Dermis microvascular lymphatic vessel endothelial cell (primary cell): ENCODE results near the gene C10orf62. TPM values are rescaled to one million over a fixed set of nuclear protein-coding genes. Genes with fewer than 3 reads are reported as not detected.
"Not testable (repeated sequence)": the region's sequence is repeated elsewhere in the genome, so short reads cannot be mapped to it uniquely, and the experiment has no call there.

ENCODE experiments used
- DNase-seq, 2 donors: peaks; one replicate each; pipeline versions ENCODE4 v3.0.0 to v3.0.0-alpha.2; 2010; ENCODE audit warnings: low read depth in 2 of 2
- total RNA-seq: library from RNA; depleted of rRNA; stranded (reverse); fragments of >200 nt; gene quantifications from 2 replicates; pipeline ENCODE4 v1.2.1, GENCODE V29; 2014

C10orf62 gene
- total RNA-seq, 1 donor from 2014 or later: not detected

DNA sequence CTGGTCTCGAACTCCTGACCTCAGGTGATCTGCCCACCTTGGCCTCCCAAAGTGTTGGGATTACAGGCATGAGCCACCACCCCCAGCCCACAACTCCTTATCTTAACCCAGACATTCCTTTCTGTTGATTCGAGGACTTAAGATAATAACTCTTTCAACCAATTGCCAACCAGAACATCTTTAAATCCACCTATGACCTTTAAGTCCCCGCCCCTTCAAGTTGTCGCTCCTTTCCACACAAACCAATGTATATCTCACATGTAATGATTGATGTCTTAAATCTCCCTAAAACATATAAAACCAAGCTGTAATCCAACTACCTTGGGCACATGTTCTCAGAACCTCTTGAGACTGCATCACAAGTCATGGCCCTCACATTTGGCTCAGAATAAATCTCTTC is 24.7 kb upstream of the C10orf62 start:
- DNase-seq: no peak

DNA sequence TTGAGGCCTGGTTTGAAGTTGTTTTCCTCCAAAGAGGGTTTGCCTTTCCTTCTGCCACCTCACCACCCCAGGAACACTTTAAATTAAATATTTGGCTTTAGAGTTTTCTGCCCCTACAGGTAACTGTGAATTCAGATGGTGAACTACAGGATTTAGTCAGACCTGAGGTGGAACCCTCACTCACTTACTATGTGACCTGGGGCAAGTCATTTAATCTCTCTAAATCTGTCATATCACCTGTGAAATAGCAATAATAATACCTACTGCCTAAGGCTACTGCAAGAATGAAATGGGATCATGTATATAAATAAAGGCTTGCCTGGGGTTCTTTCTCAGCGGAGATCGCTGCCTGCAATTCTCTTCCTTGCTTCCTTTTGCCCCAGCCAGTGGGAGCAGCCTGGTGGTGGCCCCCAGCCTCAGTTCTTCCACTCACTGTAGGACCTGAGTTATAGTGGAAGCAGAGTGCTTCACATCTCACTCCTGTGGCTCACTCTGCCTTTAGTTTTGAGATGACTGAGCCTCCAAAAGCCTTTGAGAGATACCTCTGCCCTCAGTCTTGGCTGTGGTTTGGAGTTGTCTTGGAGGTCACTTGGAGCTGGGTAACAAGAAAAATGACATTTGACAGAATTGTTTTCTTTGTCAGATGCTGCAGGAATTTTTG is 23.1 kb upstream of the C10orf62 start:
- no peak for DNase-seq

DNA sequence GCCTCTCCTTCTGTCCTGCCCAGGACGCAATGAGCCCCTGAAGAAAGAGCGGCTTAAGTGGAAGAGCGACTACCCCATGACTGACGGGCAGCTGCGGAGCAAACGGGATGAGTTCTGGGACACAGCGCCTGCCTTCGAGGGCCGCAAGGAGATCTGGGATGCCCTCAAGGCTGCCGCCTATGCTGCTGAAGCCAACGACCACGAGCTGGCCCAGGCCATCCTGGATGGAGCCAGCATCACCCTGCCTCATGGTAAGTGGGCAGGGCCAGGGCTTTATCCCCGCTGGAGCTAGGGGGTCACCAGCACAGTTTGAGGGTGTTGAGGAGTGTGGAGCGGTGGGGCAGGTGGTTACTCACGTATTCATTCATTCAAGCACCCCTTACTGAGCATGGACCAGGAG is 21.6 kb upstream of the C10orf62 start:
- no peak for DNase-seq

DNA sequence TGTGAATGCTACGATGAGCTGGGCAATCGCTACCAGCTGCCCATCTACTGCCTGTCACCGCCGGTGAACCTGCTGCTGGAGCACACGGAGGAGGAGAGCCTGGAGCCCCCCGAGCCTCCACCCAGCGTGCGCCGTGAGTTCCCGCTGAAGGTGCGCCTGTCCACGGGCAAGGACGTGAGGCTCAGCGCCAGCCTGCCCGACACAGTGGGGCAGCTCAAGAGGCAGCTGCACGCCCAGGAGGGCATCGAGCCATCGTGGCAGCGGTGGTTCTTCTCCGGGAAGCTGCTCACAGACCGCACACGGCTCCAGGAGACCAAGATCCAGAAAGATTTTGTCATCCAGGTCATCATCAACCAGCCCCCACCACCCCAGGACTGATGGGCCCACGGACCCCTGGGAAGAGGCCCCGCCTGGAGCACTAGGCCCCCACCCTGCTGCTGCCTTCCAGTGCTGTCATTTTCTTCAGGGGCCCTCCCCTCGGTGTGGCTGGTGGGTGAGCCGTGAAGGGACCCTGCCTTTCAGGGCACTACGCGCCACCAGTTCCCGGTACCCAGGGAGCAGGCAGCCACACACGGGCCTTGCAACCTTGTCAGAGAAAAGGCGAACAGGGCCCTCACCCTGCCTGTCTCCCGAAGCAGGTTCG is 19.3 kb upstream of the C10orf62 start:
- no peak for DNase-seq

DNA sequence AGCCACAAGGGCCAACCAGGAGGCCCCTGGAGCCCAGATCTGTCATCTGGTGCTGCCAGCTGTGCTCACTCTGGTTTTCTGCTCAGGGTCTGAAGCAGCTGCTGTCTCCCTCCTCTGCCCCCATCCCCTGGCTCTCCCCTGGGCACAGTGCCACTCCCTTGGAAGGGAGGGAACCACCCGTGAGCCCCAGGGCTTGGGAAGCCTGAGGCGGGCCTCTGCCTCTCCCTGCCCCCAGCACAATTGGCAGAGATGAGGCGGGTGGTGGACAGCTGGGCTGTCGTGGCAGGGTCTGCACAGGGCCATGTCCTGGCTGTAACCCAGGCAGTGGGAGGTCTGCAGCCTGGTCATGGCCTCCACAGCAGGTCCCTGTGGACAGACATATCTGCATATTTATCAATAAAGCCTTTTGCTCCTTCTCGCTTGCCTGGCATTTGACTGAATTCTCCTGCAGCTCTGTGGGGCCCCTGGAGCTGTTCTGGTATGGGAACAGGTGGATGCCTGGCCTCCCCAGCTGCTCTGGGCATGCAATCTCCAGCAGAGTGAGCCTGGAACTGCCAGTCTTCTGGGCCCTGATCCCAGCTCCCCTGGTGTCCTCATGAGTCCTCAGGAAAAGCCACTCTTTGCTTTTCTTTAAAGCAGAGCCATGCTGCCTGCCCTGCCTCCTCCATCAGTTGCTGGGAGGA is 18.6 kb upstream of the C10orf62 start:
- no peak for DNase-seq

DNA sequence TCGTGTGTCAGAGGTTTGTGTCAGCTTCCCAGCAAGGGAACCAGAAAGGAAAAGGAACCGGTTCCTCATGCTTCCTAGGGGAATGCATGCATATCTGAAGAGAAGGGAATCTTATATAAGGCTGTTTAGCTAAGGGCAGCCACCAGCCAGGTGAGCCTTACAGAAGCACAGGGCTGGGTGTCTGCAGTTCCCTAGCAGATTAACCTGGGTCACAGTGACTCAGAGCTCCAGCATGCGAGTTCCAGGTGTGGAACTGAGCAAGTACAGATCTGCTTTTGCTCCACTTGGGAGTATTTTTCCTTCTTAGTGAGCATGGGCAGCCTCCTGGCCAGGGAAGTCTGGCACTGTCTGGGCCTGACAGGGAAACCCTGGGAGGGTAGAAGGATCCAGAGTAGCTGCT is 17.9 kb upstream of the C10orf62 start:
- no peak for DNase-seq

DNA sequence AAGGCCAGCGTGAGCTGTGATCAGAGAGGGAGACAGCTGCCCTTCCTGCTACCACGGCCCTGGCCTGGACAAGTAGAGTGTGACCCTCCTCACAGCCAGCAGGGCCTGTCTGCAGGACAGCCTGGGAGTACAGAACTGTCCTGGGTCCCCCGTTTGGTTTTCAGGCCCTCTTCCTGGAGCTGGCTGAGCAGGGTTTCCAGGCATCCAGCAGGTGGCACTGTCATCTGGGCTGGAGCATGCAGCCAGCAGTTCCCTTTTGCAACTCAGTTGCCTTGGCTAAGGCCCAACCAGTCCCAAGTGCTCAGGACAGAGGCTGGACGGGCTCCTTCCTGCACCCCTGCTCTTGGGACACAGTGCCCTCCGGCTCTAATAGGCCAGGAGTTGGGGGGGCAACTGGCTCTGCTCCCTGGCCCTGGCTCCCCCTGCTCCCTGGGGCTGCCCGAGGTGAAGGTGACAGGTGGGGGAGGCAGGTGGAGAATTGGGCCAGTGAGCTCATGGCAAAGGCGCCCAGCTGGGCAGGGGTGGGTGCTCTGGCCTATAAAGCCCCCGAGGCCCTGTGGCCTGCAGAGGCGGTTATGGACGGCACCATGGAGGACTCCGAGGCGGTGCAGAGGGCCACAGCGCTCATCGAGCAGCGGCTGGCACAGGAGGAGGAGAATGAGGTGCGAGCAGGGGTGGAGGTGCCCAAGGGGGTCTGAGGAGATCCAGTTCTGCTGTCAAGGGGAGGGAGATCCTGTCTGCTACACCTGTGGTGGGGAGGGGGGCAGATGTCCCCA is 17.1 kb upstream of the C10orf62 start, which contains the start of gene ANKRD2:
Gene ANKRD2 (plus strand): TSS at position 566 of the 776 bp plus-strand sequence. CDS start 10 bp downstream, at position 576.
- peak; percentile 77 to 83 for DNase-seq

DNA sequence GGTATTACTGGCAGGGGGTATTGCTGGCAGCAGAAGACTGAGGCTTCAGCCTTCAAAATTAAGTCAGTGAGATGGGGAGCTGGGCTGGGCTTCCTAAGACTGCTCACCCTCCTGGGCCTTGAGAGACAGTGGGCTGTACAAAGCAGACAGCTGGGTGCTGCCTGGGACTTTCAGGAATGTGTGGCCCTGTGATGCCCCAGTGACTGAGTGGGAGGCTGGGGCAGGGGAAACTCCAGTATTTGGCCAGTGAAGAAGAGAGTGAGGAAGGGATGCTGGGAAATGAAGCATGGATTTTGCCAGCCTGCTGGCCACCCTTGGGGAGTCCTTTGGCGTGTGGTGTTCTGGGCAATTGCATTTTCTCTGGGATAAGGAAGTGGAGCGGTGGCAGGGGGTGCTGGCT is 16.5 kb upstream of the C10orf62 start:
- DNase-seq: no peak

DNA sequence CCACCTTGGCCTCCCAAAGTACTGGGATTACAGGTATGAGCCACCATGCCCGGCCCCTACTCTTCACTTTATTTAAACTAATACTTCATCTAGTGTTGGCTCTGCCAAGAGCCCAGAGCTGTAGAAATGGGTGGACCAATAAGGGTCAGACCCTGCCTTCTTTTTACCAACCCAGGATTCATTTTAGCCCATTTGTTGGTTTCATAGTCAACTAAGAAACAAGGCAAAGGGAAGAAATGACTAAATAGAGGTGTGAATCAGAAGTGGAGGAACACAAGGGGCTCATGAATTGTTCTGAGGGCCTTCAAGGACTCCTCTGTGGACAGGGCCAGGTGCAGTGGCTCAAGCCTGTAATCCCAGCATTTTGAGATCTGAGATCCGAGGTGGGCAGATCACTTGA is 15.8 kb upstream of the C10orf62 start:
- DNase-seq: no peak

DNA sequence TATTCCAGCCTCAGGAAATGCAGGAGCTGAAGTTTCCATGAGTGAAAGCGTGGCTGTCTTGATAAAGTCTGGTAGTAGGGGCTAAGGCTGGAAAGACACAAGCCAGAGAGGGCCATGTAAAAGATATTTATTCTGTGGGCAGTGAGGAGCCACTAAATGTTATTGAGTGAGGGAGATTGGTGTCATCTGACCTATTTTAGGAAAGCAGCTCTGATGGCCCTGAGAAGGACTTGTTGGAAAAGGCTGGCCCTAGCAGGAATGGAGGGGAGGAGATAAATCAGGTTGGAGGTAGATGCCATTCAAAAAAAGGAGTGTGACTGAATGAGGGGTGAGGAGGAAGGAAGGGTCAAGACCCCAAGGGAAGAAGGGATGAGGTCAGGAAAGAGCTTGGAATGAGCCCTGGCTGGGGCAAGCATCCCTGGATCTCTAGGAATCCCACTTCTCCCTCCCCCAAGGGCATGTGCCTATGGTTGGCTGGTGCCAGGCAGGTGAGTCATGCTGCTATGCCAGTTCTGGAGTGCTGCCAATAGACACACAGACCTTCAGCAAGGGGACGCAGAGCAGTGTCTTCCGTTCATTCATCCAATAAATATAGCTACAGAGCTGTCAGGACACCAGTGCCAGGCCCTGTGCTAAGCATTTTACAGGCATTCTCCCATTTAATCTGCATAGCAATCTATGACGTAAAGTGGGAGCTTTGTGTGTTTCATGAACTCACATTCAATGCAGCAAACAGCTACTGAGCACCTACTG is 15.0 kb upstream of the C10orf62 start:
- peak; percentile 90 to 92 for DNase-seq

DNA sequence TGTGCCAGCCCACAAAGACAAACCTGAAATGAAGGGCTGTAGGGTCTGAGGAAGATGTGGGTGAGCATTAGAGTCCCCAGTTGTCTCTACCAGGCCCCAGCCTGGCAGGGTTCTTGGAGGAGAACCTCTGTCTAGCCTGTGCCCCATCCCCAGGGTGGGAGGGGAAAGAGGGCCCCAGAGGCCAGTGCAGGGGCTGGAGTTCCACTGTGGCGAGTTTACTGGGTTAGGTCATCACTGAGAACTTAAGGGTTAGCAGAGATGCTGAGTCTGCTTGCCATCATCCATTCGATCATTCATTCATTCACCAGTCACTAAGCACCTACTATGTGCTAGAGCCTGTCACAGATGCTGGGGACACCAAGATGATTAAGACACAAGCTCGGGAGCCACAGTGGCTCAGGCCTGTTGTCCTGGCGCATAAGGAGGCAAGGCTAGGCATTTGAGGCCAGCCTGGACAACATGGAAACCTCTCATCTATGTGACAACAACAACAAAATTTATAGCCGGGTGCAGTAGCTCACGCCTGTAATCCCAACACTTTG is 14.3 kb upstream of the C10orf62 start:
- peak in 1 of 2 donors; percentile 13 for DNase-seq

DNA sequence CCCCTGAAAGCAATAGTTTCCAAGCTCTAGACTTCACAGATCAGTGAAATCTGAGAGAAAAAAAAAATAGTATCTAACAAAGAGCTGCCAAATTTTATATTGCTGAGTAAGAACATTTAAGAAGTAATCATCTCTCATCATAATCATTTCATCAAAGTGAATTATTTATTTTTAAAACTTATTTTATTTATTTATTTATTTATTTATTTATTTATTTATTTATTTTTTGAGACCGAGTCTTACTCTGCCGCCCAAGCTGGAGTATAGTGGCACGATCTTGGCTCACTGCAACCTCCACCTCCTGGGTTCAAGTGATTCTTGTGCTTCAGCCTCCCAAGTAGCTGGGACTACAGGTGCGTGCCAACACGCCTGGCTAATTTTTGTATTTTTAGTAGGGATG is 13.0 kb upstream of the C10orf62 start:
- DNase-seq: not testable (repeated sequence)

DNA sequence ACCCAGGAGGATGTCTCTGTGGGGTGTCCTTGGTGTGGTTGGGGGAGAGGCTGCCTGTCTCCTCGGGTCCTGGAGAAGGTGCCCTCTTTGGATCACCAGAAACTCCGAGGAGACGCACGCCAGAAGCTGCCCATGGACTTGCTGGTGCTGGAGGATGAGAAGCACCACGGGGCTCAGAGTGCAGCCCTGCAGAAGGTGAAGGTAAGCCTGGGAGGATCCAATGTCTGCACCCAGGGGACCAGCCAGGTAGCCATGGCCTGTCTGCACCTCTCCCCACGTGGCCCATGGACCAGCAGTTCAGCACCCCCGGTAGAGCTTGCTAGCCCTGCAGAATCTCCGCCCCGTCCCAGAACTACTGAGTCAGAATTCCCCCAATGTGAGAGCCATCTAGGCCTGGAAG is 11.8 kb upstream of the C10orf62 start:
- DNase-seq: no peak

DNA sequence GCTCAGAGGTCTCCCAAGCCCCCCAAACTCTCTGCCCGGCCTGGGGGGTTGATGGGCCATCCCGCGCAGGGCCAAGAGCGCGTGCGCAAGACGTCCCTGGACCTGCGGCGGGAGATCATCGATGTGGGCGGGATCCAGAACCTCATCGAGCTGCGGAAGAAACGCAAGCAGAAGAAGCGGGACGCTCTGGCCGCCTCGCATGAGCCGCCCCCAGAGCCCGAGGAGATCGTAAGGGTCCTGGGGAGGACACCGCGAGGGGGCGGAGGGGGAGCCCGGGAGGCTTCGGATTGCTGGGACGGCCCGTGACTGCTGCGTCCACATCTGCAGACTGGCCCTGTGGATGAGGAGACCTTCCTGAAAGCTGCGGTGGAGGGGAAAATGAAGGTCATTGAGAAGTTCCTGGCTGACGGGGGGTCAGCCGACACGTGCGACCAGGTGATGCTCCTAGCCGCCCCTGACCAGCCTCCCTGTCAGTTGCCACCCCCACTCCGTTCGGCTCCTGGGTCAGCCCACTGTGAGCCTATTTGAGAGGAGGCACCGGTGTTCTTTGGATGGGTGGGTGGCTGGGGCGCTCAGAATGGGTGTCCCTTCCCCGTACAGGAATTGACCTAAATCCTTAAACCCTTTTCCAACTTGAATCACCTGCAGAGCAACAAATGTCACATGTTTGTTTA is 11.2 kb upstream of the C10orf62 start:
- DNase-seq: no peak

DNA sequence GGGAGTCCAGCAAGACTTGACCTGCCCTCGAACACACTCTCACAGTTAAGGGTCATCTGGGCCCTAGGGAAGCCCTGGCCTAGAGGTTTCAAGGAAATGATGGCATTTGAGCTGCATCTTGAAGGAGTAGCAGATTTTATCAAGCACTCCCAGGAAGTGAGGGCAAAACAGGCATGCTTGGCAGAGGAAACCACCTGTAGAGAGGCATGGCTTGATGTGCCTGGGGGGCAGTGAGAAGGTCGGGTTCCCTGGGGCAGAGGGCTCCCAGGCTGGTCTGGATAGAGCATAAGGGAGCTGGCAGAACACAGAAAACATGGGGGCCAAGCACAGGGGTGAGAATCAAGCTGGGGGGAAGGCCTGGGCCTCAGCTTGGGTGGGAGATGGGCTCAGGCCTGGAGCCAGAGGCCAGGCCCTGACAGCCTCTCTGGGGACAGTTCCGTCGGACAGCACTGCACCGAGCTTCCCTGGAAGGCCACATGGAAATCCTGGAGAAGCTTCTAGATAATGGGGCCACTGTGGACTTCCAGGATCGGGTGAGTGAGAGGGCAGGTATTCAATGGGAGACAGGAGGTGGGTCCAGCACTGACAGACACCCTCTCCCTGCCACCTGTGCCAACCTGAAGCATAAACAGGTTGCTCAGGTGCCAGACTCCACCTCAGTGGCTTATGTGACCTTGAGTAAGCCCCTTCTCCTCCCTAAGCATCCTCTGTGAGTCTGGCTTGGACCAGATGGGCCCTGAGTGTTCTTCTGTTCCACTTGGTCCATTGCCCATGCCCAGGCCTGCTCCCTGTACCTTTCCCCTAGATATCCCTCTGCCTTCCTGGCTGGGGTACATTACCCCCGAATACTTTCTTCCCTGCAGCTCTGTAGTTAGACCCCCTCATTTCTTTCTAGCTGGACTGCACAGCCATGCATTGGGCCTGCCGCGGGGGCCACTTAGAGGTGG is 8.8 kb upstream of the C10orf62 start:
- DNase-seq: no peak

DNA sequence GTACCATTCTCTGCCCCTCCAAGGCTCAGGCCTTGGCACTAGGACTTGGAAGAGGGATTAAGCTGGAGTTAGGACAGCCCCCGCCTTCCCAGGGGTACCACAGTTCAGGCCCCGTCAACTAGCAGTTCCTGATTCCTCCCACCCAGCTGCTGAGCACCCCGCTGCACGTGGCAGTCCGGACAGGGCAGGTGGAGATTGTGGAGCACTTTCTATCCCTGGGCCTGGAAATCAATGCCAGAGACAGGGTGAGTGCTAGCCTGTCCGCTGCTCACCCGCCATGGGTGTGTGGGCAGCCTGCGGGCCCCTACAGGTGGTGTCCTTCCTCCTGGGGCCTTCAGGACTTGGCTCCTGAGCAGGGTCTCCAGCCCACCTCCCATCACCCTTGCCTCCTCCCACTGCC is 7.4 kb upstream of the C10orf62 start:
- no peak for DNase-seq

DNA sequence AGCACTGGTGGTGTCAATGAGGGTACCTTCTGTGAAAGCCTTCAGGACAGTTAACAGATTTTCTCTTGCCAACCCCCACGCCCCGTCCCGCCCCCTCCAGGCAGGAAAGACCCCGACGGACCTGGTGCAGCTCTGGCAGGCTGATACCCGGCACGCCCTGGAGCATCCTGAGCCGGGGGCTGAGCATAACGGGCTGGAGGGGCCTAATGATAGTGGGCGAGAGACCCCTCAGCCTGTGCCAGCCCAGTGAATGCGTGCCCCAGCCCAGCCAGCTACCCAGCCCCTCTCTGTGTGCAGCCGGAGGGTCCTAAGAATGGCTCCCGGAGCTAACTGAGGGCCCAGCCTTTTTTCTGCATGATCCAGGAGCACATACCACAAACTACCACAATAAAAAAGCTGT is 6.0 kb upstream of the C10orf62 start:
- DNase-seq: no peak

DNA sequence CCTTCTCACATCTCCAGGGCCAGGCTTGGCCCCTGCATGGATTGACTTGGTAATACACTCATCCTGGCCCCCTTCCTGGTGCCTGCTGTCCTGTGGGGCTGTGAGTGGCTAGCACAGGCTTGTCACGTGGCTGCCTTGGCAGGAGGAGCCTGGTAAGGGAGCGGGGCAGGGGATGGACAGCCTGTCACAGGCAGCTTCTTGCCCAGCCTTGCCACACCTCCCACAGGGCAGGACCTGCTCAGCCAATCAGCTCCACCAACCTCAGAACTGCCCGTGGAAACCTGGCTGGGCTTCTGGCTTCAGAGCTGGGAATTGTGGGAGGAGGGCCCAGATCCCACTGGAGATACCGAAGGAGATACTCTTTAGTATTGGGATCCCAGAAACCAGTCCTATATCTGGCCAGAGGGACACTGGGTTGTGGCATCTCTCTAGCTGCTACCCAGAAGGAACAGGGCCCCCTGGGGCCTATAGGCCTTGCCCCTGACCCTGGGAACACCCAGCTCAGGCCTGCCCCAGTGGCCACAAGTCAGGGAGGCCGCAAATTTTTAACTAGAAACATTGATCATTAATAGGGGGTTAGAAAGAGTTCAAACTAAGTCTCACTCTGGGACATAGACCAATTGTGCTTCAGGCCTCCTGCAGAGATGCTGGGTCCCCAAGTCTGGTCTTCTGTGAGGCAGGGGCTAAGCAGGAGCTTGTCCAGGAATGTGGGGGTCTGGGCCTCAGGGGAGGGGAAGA is 5.3 kb upstream of the C10orf62 start, which contains the start of gene HOGA1:
Gene HOGA1 (plus strand): TSS at position 330 of the 738 bp plus-strand sequence. CDS start 315 bp downstream, at position 645.
- peak; percentile 55 to 73 for DNase-seq
